ENCODE results near the gene SUSD3. TPM values are rescaled to one million over a fixed set of nuclear protein-coding genes. Genes with fewer than 3 reads are reported as not detected.

Gene SUSD3
- total and polyA plus RNA-seq, 2 of the 8 experiments (the other 6 are each of a cell fraction or from before 2014, with no cell fraction given) = 5.5 to 35.4 TPM

DNA sequence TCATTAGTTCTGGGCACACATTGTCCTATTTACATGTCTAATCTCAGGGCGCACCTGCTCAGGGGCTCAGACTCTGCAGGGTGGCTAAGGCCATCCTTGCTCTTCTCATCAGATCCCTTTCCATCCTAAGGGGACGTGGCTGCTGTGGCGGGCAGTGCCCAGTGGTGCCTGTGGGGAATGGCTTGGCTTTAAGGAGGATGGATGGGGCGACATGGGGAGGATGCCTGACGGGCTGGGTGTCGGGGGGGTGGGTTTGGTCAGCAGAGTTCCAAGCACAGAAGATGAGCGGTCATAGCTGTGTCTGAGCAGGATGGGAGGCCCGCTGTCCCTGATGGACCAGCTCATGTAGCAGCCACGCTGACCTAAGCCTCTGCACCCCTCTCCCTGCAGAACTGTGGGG, 40.9 kb upstream of the SUSD3 start:
- FAIRE-seq (no peak), DNase-seq (ENCODE audit: low read depth in 1 of 2, low spot score in 2 of 2) (no peak)
- Histone ChIP-seq H3K4me1 (replicated peaks in 1 of 4; ENCODE audit: control insufficient read depth in 3 of 4, insufficient read depth in 4 of 4, low read length in 3 of 4) (peaks cover 2 to 5% (median 4%) of the 10 kb centered on the region in 4 experiments; a peak in 6 of 7 replicates), H3K9me3 (ENCODE audit: insufficient read depth in 2 of 2, low read depth in 1 of 2, low read length in 1 of 2) (no peaks in the 10 kb centered on the region), H4K20me1 (replicated peaks in 1 of 2; ENCODE audit: control insufficient read depth in 1 of 2, insufficient read depth in 2 of 2, low read length in 2 of 2) (no peaks in the 10 kb centered on the region), H2BK15ac (ENCODE audit: low read length) (0 out of 2 replicates have a peak overlapping the region, but pooled peaks have one; percentile 88), H2BK12ac (ENCODE audit: low read depth, low read length) (no peak overlapping the region), H2AFZ (ENCODE audit: low read length) (no peak overlapping the region), H3K4me2 (ENCODE audit: insufficient read depth in 1 of 2, low read depth in 2 of 2, low read length in 2 of 2) (no peak overlapping the region), H4K8ac (ENCODE audit: extremely low read depth, insufficient read depth, low read length) (no peak overlapping the region), H2BK120ac (replicated peaks; ENCODE audit: low read depth, low read length) (no peak overlapping the region), H3K23me2 (ENCODE audit: low read depth, low read length) (no peaks in the 10 kb centered on the region), H3K27ac (ENCODE audit: low read depth, low read length) (no peak overlapping the region), H4K91ac (replicated peaks; ENCODE audit: insufficient read length, low read length) (no peak overlapping the region), H3K9ac (replicated peaks in 1 of 4; ENCODE audit: extremely low read depth in 1 of 4, low read depth in 3 of 4, low read length in 3 of 4) (no peak overlapping the region), H3K79me2 (ENCODE audit: control insufficient read depth in 1 of 2, insufficient read depth in 2 of 2, low read length in 2 of 2) (no peaks in the 10 kb centered on the region), H3K23ac (ENCODE audit: insufficient read length) (no peak overlapping the region), H3K14ac (ENCODE audit: insufficient read length) (no peak overlapping the region), H3K18ac (ENCODE audit: extremely low read depth, low read length) (no peak overlapping the region), H3K27me3 (replicated peaks in 1 of 4; ENCODE audit: control insufficient read depth in 3 of 4, extremely low read depth in 1 of 4, insufficient read depth in 3 of 4, low read length in 3 of 4) (no peaks in the 10 kb centered on the region), H3K4me3 (ENCODE audit: extremely low read depth in 1 of 4, insufficient read depth in 2 of 4, low read depth in 3 of 4, low read length in 4 of 4) (no peak overlapping the region), H2BK5ac (ENCODE audit: low read depth, low read length) (no peak overlapping the region), H4K5ac (ENCODE audit: insufficient read length, low read depth, low read length) (no peak overlapping the region), H3K79me1 (ENCODE audit: low read depth, low read length) (no peaks in the 10 kb centered on the region), H2AK5ac (ENCODE audit: low read depth, low read length) (no peak overlapping the region), H3K4ac (replicated peaks; ENCODE audit: insufficient read length, low read depth, low read length) (no peak overlapping the region), H2BK20ac (ENCODE audit: low read length) (no peak overlapping the region), H3K56ac (replicated peaks; ENCODE audit: insufficient read length, low read depth, low read length) (no peak overlapping the region), H3K36me3 (ENCODE audit: control insufficient read depth in 2 of 4, insufficient read depth in 4 of 4, low read length in 3 of 4) (no peaks in the 10 kb centered on the region)
- POLR2A ChIA-PET (ENCODE audit: partially characterized antibody) = interaction anchor here (0.6 kb wide), 1 partner anchor 11 kb away, joined by 3 read pairs; no protein-coding TSS in a partner anchor
- CTCF ChIA-PET (ENCODE audit: partially characterized antibody) = interaction anchor here (0.6 to 2.6 kb wide), 3 partner anchors 14 to 365 kb away, joined by 3 to 12 read pairs (median 5); no protein-coding TSS in a partner anchor
- no peak for TF ChIP-seq POLR2A (IDR thresholded peaks at IDR 0.05; ENCODE audit: control extremely low read depth in 1 of 2, low read depth in 2 of 2, low read length in 2 of 2)
- TF ChIP-seq, protein P1, sequence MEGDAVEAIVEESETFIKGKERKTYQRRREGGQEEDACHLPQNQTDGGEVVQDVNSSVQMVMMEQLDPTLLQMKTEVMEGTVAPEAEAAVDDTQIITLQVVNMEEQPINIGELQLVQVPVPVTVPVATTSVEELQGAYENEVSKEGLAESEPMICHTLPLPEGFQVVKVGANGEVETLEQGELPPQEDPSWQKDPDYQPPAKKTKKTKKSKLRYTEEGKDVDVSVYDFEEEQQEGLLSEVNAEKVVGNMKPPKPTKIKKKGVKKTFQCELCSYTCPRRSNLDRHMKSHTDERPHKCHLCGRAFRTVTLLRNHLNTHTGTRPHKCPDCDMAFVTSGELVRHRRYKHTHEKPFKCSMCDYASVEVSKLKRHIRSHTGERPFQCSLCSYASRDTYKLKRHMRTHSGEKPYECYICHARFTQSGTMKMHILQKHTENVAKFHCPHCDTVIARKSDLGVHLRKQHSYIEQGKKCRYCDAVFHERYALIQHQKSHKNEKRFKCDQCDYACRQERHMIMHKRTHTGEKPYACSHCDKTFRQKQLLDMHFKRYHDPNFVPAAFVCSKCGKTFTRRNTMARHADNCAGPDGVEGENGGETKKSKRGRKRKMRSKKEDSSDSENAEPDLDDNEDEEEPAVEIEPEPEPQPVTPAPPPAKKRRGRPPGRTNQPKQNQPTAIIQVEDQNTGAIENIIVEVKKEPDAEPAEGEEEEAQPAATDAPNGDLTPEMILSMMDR (IDR thresholded peaks at IDR 0.05; ENCODE audit: control extremely low read depth in 1 of 3, insufficient read depth in 1 of 3, low read depth in 1 of 3, low read length in 3 of 3) = no peak
- TF ChIP-seq TEAD4 (IDR thresholded peaks at IDR 0.05; ENCODE audit: low read depth, low read length) = no peak
- no peak for TF ChIP-seq GTF2F1 (IDR thresholded peaks at IDR 0.05; ENCODE audit: borderline replicate concordance, low read depth, low read length)
- no peak for TF ChIP-seq GABPA (IDR thresholded peaks at IDR 0.05; ENCODE audit: borderline replicate concordance, insufficient read depth, low read length)
- no peak for TF ChIP-seq BRCA1 (IDR thresholded peaks at IDR 0.05; ENCODE audit: low read depth, low read length)
- TF ChIP-seq SUZ12 (IDR thresholded peaks at IDR 0.05; ENCODE audit: low read length) = no peak
- no peak for TF ChIP-seq HDAC2 (IDR thresholded peaks at IDR 0.05; ENCODE audit: borderline replicate concordance in 1 of 2, low read depth in 2 of 2, low read length in 2 of 2)
- TF ChIP-seq MAX (IDR thresholded peaks at IDR 0.05) = no peak
- WGBS, 2 experiments (ENCODE audit: extremely low coverage in 1 of 2, insufficient coverage in 1 of 2, insufficient read length in 1 of 2, insufficient replicate concordance in 2 of 2, low coverage in 1 of 2, low lambda C conversion rate in 2 of 2, missing lambda C conversion rate in 1 of 2) = 92% methylated on average over 9 of the region's 9 CpGs; no CpG with 5 or more reads in 1 of the 2 experiments

All from H1 (cell line).